H1 (cell line): ENCODE measurements around the gene LTBP1. TPM values are rescaled to one million over a fixed set of nuclear protein-coding genes. Genes with fewer than 3 reads are reported as not detected.

ENCODE experiments used
- CTCF ChIA-PET: fragments of 300-600 bp; sonication (Branson Sonifier 250); formaldehyde crosslinking; loops from one replicate; lab custom pipeline; 2021; ENCODE audit not compliant: partially characterized antibody; lab: Charles Lee
- POLR2A ChIA-PET: fragments of 300-600 bp; sonication (Branson Sonifier 250); formaldehyde crosslinking; loops from one replicate; lab custom pipeline; 2021; ENCODE audit warnings: inconsistent platforms; ENCODE audit not compliant: partially characterized antibody; lab: Charles Lee
- DNase-seq, 2 experiments: peaks; one replicate each; pipeline versions ENCODE4 v3.0.0 to v3.0.0-alpha.2; 2010 to 2022; ENCODE audit warnings: low spot score in 2 of 2, low read depth in 1 of 2, mixed read lengths in 1 of 2
- FAIRE-seq: peaks from 2 replicates; lab custom pipeline; 2011; peaks lifted over from hg19 to GRCh38; lab: Jason Lieb, UNC
- H2AFZ ChIP-seq: 2 replicates; pipeline ENCODE4 v1.8.1; 2012; ENCODE audit warnings: low read length, inconsistent platforms
- H2AK5ac ChIP-seq: 2 replicates; pipeline ENCODE4 v1.6.1; 2013; ENCODE audit warnings: low read depth, low read length
- H2BK120ac ChIP-seq: replicated peaks from 2 replicates; pipeline ENCODE3; 2013; ENCODE audit warnings: low read depth, low read length, inconsistent platforms
- H2BK12ac ChIP-seq: 2 replicates; pipeline ENCODE4 v1.6.1; 2013; ENCODE audit warnings: low read depth, low read length
- H2BK15ac ChIP-seq: 2 replicates; pipeline ENCODE4 v1.6.1; 2013; ENCODE audit warnings: low read length
- H2BK20ac ChIP-seq: 2 replicates; pipeline ENCODE4 v1.6.1; 2013; ENCODE audit warnings: low read length
- H2BK5ac ChIP-seq: 2 replicates; pipeline ENCODE4 v1.6.1; 2013; ENCODE audit warnings: low read depth, low read length
- H3K14ac ChIP-seq: 2 replicates; pipeline ENCODE4 v1.6.1; 2013; ENCODE audit warnings: inconsistent platforms; ENCODE audit not compliant: insufficient read length
- H3K18ac ChIP-seq: 2 replicates; pipeline ENCODE4 v1.6.1; 2013; ENCODE audit warnings: low read length; ENCODE audit errors: extremely low read depth
- H3K23ac ChIP-seq: 2 replicates; pipeline ENCODE4 v1.6.1; 2013; ENCODE audit warnings: inconsistent platforms; ENCODE audit not compliant: insufficient read length
- H3K23me2 ChIP-seq: 2 replicates; pipeline ENCODE4 v1.6.1; 2013; ENCODE audit warnings: low read depth, low read length
- H3K27ac ChIP-seq: 2 replicates; pipeline ENCODE4 v1.6.1; 2011; ENCODE audit warnings: low read depth, low read length, inconsistent platforms
- H3K27me3 ChIP-seq, 4 experiments: replicated peaks in 1 of 4; 1 replicate in 1 of 4; 2 replicates in 3 of 4; pipeline versions ENCODE4 v1.6.1 to v1.8.1; 2011 to 2013; ENCODE audit warnings: low read length in 3 of 4, mild to moderate bottlenecking in 3 of 4, inconsistent platforms in 2 of 4, mixed read lengths in 2 of 4, moderate library complexity in 1 of 4; ENCODE audit not compliant: control insufficient read depth in 3 of 4, insufficient read depth in 3 of 4; ENCODE audit errors: extremely low read depth in 1 of 4
- H3K36me3 ChIP-seq, 4 experiments: 2 replicates each; pipeline versions ENCODE4 v1.6.1 to v1.8.1; 2011 to 2013; ENCODE audit warnings: mild to moderate bottlenecking in 4 of 4, low read length in 3 of 4, moderate library complexity in 2 of 4, control low read depth in 1 of 4, inconsistent platforms in 1 of 4; ENCODE audit not compliant: insufficient read depth in 4 of 4, control insufficient read depth in 2 of 4
- H3K4ac ChIP-seq: replicated peaks from 2 replicates; pipeline ENCODE3; 2013; ENCODE audit warnings: low read length, low read depth, mixed read lengths, inconsistent platforms; ENCODE audit not compliant: insufficient read length
- H3K4me1 ChIP-seq, 4 experiments: replicated peaks in 1 of 4; 1 replicate in 1 of 4; 2 replicates in 3 of 4; pipeline versions ENCODE4 v1.6.1 to v1.8.1; 2011 to 2013; ENCODE audit warnings: low read length in 3 of 4, inconsistent platforms in 2 of 4, mixed read lengths in 1 of 4; ENCODE audit not compliant: insufficient read depth in 4 of 4, control insufficient read depth in 3 of 4
- H3K4me2 ChIP-seq, 2 experiments: 2 replicates each; pipeline versions ENCODE4 v1.6.1 to v1.8.1; 2011 to 2013; ENCODE audit warnings: low read depth in 2 of 2, low read length in 2 of 2, control low read depth in 1 of 2, inconsistent platforms in 1 of 2, mild to moderate bottlenecking in 1 of 2; ENCODE audit not compliant: insufficient read depth in 1 of 2
- H3K4me3 ChIP-seq, 4 experiments: fragments of 200-600, 300-600 bp in 1 of 4; sonication (generic), shearing (Covaris generic), sonication (Bioruptor Twin) in 1 of 4; 2 replicates each; pipeline versions ENCODE4 v1.5.1 to v1.8.1; 2011 to 2016; ENCODE audit warnings: low read length in 4 of 4, low read depth in 3 of 4, control low read depth in 2 of 4, inconsistent platforms in 2 of 4, mild to moderate bottlenecking in 2 of 4, mixed read lengths in 1 of 4, moderate library complexity in 1 of 4; ENCODE audit not compliant: insufficient read depth in 2 of 4; ENCODE audit errors: extremely low read depth in 1 of 4
- H3K56ac ChIP-seq: replicated peaks from 2 replicates; pipeline ENCODE3; 2013; ENCODE audit warnings: low read depth, mild to moderate bottlenecking, mixed read lengths, low read length, inconsistent platforms; ENCODE audit not compliant: insufficient read length
- H3K79me1 ChIP-seq: 2 replicates; pipeline ENCODE4 v1.6.1; 2013; ENCODE audit warnings: low read depth, low read length, control low read depth
- H3K79me2 ChIP-seq, 2 experiments: 2 replicates each; pipeline versions ENCODE4 v1.6.1 to v1.8.1; 2012 to 2013; ENCODE audit warnings: low read length in 2 of 2, mild to moderate bottlenecking in 2 of 2, inconsistent platforms in 1 of 2; ENCODE audit not compliant: insufficient read depth in 2 of 2, control insufficient read depth in 1 of 2
- H3K9ac ChIP-seq, 4 experiments: replicated peaks in 1 of 4; 1 replicate in 1 of 4; 2 replicates in 3 of 4; pipeline versions ENCODE4 v1.6.1 to v1.8.1; 2011 to 2013; ENCODE audit warnings: low read depth in 3 of 4, low read length in 3 of 4, control low read depth in 2 of 4, mild to moderate bottlenecking in 2 of 4, moderate library complexity in 2 of 4, inconsistent platforms in 1 of 4; ENCODE audit errors: extremely low read depth in 1 of 4
- H3K9me3 ChIP-seq, 2 experiments: 2 replicates each; pipeline versions ENCODE4 v1.6.1 to v1.8.1; 2012 to 2013; ENCODE audit warnings: mild to moderate bottlenecking in 2 of 2, moderate library complexity in 2 of 2, control low read depth in 1 of 2, inconsistent platforms in 1 of 2, low read depth in 1 of 2, low read length in 1 of 2, mixed read lengths in 1 of 2; ENCODE audit not compliant: insufficient read depth in 2 of 2
- H4K20me1 ChIP-seq, 2 experiments: replicated peaks in 1 of 2; 2 replicates each; pipeline versions ENCODE3 to v1.8.1; 2011 to 2013; ENCODE audit warnings: inconsistent platforms in 2 of 2, low read length in 2 of 2, mild to moderate bottlenecking in 1 of 2; ENCODE audit not compliant: insufficient read depth in 2 of 2, control insufficient read depth in 1 of 2
- H4K5ac ChIP-seq: 2 replicates; pipeline ENCODE4 v1.6.1; 2013; ENCODE audit warnings: low read length, low read depth, mixed read lengths, inconsistent platforms; ENCODE audit not compliant: insufficient read length
- H4K8ac ChIP-seq: 2 replicates; pipeline ENCODE4 v1.8.0; 2013; ENCODE audit warnings: mild to moderate bottlenecking, moderate library complexity, low read length, inconsistent platforms; ENCODE audit not compliant: insufficient read depth; ENCODE audit errors: extremely low read depth
- H4K91ac ChIP-seq: replicated peaks from 2 replicates; pipeline ENCODE3; 2013; ENCODE audit warnings: low read length, mixed read lengths, inconsistent platforms; ENCODE audit not compliant: insufficient read length
- EP300 ChIP-seq, 2 experiments: IDR thresholded peaks; 1 replicate in 1 of 2; 2 replicates in 1 of 2; pipeline ENCODE4 v1.6.1; 2011 to 2012; ENCODE audit warnings: low read depth in 2 of 2, low read length in 2 of 2, mild to moderate bottlenecking in 2 of 2, borderline replicate concordance in 1 of 2, inconsistent platforms in 1 of 2, moderate library complexity in 1 of 2
- KDM4A ChIP-seq: IDR thresholded peaks from one replicate; pipeline ENCODE4 v1.7.1; 2012; ENCODE audit warnings: low read depth, mild to moderate bottlenecking, moderate library complexity, low read length, inconsistent platforms; ENCODE audit not compliant: severe bottlenecking
- WGBS, 2 experiments: shearing (Covaris generic) in 1 of 2; methylation state at CpG; one replicate each; pipeline versions ENCODE4 v1.1.6 to v1.1.7; 2013 to 2015; ENCODE audit warnings: low lambda C conversion rate in 2 of 2, mixed read lengths in 2 of 2, inconsistent platforms in 1 of 2, low coverage in 1 of 2, missing lambda C conversion rate in 1 of 2; ENCODE audit not compliant: insufficient replicate concordance in 2 of 2, insufficient coverage in 1 of 2, insufficient read length in 1 of 2; ENCODE audit errors: extremely low coverage in 1 of 2, missing lambda C conversion rate in 1 of 2; 5-methylcytosine and 5-hydroxymethylcytosine counted together
- polyA plus RNA-seq, 7 experiments: library from polyadenylated mRNA; depleted of rRNA in 3 of 7; stranded (reverse) in 5 of 7; unstranded in 2 of 7; fragments of >200 nt in 5 of 7; fragments of 200-250 nt in 2 of 7; gene quantifications; 1 replicate in 5 of 7; 2 replicates in 1 of 7; 4 replicates in 1 of 7; pipeline versions ENCODE4 v1.2.1 to v1.2.3, GENCODE V29; 2011 to 2013; ENCODE audit warnings: missing spikeins in 2 of 7, mixed read lengths in 2 of 7
- total RNA-seq: library from RNA; stranded (reverse); fragmentation: NEBNext Ultra II Directional; extraction: Animal tissue kit (Norgen Biotek cat#: 25700); gene quantifications from 2 replicates; pipeline ENCODE4 v1.2.1, GENCODE V29; 2021

LTBP1 gene
- total and polyA plus RNA-seq, 2 of the 8 experiments (the other 6 are each of a cell fraction or from before 2014, with no cell fraction given) = 15.4 to 24.7 TPM

GRCh38 chr2:33134086-33134771 is 187.5 kb downstream of the LTBP1 start:
- 81% methylated on average over 14 of the region's 14 CpGs; no CpG with 5 or more reads in 1 of the 2 experiments for WGBS, 2 experiments
- CTCF ChIA-PET = interaction anchor here (1.4 to 1.6 kb wide), 2 partner anchors 35 to 238 kb away, joined by 4 read pairs; no protein-coding TSS in a partner anchor
- H2BK5ac ChIP-seq = no peak overlapping the region
- no peak overlapping the region for H3K14ac ChIP-seq
- peaks cover 0 to 7% (median 4%) of the 10 kb centered on the region in 4 experiments; a peak in 2 of 7 replicates for H3K4me1 ChIP-seq
- no peak overlapping the region for H3K4me3 ChIP-seq
- no peak overlapping the region for H3K56ac ChIP-seq
- H3K9me3 ChIP-seq = no peaks in the 10 kb centered on the region
- H3K4me2 ChIP-seq = no peak overlapping the region
- H3K23me2 ChIP-seq = no peaks in the 10 kb centered on the region
- H2BK15ac ChIP-seq = no peak overlapping the region
- H4K20me1 ChIP-seq = no peaks in the 10 kb centered on the region
- DNase-seq = no peak
- no peaks in the 10 kb centered on the region for H3K36me3 ChIP-seq
- H3K79me2 ChIP-seq = no peaks in the 10 kb centered on the region
- H3K23ac ChIP-seq = no peak overlapping the region
- H2BK120ac ChIP-seq = no peak overlapping the region
- no peaks in the 10 kb centered on the region for H3K79me1 ChIP-seq
- no peaks in the 10 kb centered on the region for H3K27me3 ChIP-seq
- no peak overlapping the region for H3K27ac ChIP-seq
- no peak overlapping the region for H2AFZ ChIP-seq
- H4K91ac ChIP-seq = no peak overlapping the region
- no peak overlapping the region for H4K8ac ChIP-seq
- H3K4ac ChIP-seq = no peak overlapping the region
- no peak for FAIRE-seq
- no peak overlapping the region for H2BK12ac ChIP-seq
- H2AK5ac ChIP-seq = no peak overlapping the region
- H2BK20ac ChIP-seq = no peak overlapping the region
- POLR2A ChIA-PET = interaction anchor here (1.0 kb wide), 1 partner anchor 11 kb away, joined by 3 read pairs; no protein-coding TSS in a partner anchor
- no peak overlapping the region for H3K18ac ChIP-seq
- H4K5ac ChIP-seq = no peak overlapping the region
- H3K9ac ChIP-seq = no peak overlapping the region
- TF ChIP-seq EP300 (IDR thresholded peaks at IDR 0.05; ENCODE audit: borderline replicate concordance in 1 of 2, low read depth in 2 of 2, low read length in 2 of 2) = no peak
- no peak for TF ChIP-seq KDM4A
